Astrocyte of the cerebellum (primary cell): Measurements from ENCODE around the gene SGSM1.

Experiments used
- DNase-seq: peaks from one replicate; pipeline ENCODE4 v3.0.0-alpha.2; 2011; ENCODE audit warnings: low read depth
- H3K4me3 ChIP-seq: 2 replicates; pipeline ENCODE4 v1.5.1; 2011; ENCODE audit warnings: mild to moderate bottlenecking, low read depth, low read length, moderate library complexity
- in situ Hi-C: cut with HindIII; loops from 2 replicates; pipeline ENCODE4 v1.10.0; 2017; ENCODE audit warnings: low sequenced_read_pairs
- TF ChIP-seq, protein P1 (sequence below): IDR thresholded peaks from 2 replicates; pipeline ENCODE4 v1.5.1; 2012; ENCODE audit warnings: low read length, low read depth, moderate library complexity, mild to moderate bottlenecking; ENCODE audit errors: missing control alignments

Gene SGSM1

DNA sequence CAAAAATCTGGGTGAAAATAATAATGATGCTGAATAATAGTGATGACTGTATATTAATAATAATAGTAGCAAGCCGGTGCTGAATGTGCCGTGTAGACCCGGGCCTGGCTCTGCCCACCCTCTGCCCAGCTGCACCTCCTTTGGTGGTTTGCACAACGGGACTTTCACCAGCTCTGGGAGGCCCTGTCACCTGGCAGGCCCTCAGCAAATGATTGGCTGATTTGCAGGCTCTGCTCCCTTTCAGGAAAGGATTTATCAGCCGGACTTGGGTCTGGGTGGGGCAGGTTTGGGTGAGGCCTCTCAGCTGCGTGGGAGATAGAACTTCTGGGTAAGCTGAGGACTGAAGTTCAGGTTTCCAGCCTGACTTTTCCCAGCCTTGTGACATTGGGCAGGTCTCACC is 167.9 kb downstream of the SGSM1 start:
- TF ChIP-seq, protein P1, sequence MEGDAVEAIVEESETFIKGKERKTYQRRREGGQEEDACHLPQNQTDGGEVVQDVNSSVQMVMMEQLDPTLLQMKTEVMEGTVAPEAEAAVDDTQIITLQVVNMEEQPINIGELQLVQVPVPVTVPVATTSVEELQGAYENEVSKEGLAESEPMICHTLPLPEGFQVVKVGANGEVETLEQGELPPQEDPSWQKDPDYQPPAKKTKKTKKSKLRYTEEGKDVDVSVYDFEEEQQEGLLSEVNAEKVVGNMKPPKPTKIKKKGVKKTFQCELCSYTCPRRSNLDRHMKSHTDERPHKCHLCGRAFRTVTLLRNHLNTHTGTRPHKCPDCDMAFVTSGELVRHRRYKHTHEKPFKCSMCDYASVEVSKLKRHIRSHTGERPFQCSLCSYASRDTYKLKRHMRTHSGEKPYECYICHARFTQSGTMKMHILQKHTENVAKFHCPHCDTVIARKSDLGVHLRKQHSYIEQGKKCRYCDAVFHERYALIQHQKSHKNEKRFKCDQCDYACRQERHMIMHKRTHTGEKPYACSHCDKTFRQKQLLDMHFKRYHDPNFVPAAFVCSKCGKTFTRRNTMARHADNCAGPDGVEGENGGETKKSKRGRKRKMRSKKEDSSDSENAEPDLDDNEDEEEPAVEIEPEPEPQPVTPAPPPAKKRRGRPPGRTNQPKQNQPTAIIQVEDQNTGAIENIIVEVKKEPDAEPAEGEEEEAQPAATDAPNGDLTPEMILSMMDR: no peak
- no peak overlapping the region for H3K4me3 ChIP-seq
- in situ Hi-C loops: no loop called here
- no peak for DNase-seq

DNA sequence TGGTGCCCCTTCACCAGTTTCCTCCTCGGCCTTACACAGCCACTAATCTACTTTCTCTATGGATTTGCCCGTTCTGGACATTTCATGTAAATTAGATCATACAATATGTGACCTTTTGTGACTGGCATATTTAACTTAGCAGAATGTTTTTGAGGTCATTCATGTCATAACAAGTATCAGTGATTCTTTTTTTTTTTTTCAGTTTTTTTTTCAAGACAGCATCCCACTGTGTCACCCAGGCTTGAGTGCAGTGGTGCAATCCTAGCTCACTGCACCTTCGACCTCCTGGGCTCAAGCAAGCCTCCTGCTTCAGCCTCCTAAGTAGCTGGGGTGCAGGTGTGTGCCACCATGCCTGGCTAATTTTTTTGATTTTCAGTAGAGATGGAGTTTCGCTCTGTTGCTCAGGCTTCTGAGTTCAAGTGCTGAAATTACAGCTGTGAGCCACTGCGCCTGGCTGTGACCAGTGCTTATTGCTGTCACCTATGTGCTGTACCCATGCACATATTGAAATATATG is 169.2 kb downstream of the SGSM1 start:
- TF ChIP-seq, protein P1: no peak
- in situ Hi-C loops: no loop called here
- no peak for DNase-seq
- no peak overlapping the region for H3K4me3 ChIP-seq

DNA sequence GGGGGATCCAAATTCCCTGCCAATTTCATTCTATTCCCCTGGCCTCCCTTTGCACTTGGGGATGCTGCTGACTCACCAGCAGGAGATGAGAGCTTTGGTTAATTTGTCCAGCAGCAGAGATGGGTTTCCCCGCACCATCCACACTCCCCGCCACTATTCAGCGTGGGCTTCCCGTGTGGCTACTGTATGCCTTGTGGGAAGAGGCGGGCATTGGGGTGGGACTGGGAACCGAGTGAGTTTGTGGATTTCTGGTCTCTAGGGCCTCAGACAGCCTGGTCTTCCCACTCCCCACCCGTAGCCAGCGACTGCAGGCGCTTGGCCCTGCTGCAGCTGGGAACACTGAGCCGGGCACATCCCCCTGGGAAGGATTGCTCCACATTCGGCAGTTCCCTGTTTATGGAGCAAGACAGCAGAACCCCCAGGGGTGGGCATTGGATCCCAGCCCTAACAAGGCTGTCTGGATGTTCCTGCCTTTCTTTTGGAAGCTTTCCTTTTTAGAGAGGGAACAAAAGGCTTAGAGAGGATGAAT is 169.9 kb downstream of the SGSM1 start:
- in situ Hi-C loops: no loop called here
- no peak overlapping the region for H3K4me3 ChIP-seq
- DNase-seq: no peak
- TF ChIP-seq, protein P1: no peak

- no peak overlapping the region for H3K4me3 ChIP-seq
- no peak for DNase-seq
- in situ Hi-C loops: no loop called here
- TF ChIP-seq, protein P1: no peak
Measured at GRCh38 chr22:24976442-24977218, 170.6 kb downstream of the SGSM1 start.
